Stimulated activated CD8-positive, alpha-beta memory T cell treated with anti-CD3 and anti-CD28 coated beads, Interleukin-15, amount 100 ng/mL, for 24 hours (primary cell): ENCODE measurements around the gene GABRB3.
"Not testable (repeated sequence)": the region's sequence is repeated elsewhere in the genome, so short reads cannot be mapped to it uniquely, and the experiment has no call there.

ENCODE experiments used
- DNase-seq: peaks from one replicate; pipeline ENCODE4 v3.0.0-alpha.2; 2020; ENCODE audit warnings: low read depth

Gene GABRB3

DNA sequence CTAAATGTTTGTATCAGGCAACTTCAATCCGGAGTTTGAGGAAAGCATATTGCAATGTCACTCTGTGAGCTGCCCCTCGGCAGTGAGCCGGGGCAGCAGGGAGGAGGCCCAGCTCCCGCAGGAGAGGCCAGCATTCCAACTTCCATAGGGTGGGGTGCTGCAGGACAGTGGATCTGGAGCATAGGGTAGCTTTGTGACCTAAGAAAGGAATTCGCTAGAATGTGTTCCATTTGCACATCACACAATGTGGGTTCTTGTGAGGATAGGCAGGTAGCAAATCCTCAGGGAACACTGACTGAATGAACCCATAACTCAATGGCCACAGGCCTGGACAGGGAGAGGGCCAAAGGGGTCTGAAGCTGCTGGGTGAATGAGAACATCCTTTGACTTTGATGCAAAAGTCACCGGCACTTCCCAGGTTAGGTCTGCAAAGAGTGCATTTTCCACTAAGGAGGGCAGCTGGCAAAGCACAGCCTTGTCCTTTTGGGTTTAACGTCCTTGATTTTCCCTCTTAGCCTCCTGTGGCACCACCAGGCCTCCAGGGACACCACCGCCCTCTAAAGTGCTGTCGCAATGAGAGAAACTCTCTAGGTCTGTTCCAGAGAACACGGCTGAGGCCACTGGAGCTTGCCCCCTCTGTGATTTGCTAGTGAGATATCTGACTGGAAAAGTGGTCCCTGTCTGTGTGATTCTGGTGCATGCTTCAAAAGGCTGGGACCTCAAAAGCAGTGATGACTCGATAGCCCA, 36.2 kb downstream of the GABRB3 start:
- DNase-seq: no peak

DNA sequence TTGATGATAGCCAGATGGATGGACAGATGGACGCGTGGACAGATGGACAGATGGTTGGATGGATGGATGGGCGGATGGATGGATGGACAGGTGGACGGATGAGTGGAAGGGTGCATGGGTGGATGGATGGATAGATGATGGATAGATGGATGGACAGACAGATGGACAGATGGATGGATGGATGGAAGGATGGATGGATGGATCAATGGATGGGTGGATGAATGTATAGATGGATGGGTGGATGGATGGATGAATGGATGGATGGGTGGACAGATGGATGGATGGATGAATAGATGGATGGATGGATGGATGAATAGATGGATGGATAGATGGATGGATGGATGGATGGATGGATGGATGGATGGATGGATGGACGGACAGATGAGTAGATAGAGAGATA, 40.9 kb downstream of the GABRB3 start:
- DNase-seq: no peak

DNA sequence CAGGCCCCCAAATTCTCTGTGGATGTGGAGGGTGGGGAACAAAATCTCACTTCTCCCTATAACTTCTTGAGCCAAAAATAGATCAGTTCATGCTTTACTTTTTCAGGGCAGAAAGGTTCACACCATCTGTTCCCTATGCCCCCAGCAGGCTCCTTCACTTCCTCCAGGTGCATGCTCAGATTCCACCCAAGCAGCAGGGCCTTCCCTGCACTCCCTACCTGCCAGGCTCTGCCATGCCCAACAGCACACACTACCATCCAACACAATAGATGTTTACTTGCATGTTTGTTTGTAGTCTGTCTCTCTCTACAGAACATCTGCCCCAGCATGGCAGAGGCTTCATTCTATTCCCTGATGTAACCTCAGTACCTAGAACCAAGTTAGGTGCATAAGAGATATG, 43.3 kb downstream of the GABRB3 start:
- DNase-seq: no peak

DNA sequence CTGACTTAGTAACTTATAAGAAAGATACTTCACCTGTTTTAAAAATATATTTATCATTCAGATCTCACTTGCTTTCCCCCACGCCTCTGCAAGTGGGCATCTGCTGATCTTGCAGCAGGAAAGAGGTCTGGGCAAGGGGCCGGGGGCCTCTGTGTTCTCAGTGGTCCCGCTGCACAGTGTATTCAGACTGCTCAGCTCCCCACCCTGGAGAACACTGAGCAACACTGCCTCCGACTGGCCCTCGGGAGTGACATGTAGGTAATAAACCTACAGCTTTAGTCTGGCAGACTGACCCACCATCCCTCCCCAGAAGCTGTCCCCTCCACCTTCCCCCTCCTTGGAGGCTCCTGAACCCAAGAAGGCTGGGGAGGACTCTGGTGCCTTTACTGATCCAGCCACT, 43.8 kb downstream of the GABRB3 start:
- no peak for DNase-seq

DNA sequence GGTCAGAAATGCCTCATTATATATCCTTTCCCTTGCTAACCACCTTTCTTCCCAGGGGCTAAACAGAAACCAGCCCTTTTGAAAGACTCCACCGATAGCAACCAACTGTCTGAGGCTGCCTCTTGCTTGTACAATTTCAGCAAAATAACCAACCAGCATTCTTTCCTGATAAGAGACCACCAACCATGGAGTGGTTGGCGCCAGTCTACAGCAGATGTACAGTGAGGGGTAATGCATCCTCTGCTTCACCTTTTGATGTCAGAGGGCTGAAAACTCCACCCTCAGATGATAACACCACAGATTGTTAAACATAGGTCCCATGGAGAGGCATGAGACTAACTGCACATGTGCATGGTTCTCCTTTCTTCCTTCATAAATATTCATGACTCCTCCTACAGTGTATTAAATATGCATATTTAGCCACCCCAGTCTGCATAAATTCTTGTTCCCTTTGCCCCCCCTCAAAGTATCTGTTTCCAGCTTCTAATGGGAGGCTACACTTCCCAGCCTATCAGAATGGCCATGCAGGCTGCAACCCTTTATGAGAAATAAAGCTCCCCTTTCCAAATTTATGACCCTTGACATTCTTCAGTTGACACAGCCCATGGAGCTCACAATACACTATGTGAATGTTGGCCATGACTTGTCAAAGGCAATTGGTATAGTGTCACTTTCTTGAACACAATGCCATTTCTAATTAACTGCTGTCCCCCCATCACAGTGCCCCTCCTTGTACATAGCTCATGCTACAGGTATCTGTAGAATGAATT, 48.3 kb downstream of the GABRB3 start:
- DNase-seq: no peak

DNA sequence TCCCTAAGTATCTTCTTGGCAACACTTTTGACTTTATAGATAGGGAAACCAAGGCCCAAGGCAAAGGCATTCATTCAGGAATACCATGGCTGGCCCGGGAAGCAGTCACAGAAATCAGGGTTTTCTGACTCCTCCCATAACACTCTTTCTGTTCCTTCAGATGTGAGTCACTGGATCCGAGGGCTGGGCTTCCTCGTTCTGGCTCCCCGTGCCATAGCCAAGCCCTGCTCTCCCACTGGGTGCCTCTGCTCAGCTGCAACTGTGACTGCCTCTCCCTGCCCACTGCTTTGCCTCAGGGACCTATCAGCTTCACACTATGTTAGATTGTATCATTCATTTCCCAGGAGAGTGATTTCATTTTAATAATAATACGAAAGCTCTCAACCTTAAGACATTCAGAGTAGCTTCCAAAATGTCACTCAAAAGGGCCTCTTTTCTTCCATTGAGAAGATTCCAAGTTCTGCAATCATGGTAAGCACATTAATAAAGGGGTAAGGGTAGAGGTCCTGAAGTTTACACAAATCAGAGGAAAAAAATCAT, 50.2 kb downstream of the GABRB3 start:
- no peak for DNase-seq

DNA sequence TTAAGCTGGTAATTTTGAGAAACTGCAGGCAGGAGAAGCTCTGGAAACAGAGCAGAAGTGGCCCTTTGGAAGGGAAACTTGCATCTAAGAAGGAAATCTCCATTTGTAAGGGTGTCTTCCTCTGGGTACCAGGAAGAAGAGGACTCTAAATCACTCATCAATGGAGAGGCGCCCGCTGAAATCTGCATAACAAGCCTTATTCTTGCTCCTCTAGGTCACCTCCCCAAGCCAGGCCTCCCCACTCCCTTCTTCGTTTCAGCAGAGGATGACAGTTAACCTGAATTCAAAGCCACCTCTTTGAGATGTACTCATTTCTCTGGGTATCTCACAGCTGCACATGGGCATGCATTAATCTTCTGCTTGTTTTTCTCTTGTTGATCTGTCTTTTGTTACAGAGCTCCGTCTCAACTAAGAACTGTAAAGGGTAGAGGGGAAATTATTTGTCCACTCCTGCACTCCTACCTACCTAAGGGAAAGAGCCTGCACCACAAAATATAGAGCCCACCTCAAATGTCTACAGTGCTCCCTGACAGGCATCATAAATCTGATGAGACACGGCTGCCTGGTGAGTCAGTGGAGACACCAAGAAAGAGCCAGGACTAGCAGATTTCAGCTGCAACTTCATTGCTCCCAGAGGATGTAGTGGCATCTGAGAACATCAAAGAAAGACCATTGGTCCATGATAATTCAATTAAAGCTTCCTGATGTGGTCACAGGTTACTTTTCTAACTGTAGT, 51.5 kb downstream of the GABRB3 start:
- DNase-seq: no peak

DNA sequence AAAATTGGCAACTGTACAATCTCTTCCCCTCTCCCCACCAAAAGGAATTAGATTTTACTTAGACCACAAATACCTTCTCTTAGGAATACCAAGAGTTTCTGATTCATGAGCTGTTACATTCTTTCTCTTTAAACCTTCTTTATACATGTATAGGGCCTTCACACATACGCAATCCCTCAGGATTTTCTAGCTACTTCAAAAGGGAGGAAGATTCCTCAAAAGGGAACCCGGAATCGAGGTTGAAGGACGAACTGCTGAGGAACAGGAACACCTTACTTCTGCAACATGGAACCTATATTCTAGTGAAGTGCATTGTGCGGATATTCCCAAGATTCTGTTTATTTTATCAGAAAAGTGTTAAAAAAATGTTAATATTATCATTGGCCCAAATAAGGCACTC, 52.3 kb downstream of the GABRB3 start:
- no peak for DNase-seq

DNA sequence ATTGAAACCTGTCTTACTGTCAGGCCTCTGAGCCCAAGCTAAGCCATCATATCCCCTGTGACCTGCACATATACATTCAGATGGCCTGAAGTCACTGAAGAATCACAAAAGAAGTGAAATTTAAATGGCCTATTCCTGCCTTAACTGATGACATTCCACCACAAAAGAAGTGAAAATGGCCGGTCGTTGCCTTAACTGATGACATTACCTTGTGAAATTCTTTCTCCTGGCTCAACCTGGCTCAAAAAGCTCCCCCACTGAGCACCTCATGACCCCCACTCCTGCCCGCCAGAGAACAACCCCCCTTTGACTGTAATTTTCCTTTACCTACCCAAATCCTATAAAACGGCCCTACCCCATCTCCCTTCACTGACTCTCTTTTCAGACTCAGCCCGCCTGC, 53.0 kb downstream of the GABRB3 start:
- DNase-seq: not testable (repeated sequence)

DNA sequence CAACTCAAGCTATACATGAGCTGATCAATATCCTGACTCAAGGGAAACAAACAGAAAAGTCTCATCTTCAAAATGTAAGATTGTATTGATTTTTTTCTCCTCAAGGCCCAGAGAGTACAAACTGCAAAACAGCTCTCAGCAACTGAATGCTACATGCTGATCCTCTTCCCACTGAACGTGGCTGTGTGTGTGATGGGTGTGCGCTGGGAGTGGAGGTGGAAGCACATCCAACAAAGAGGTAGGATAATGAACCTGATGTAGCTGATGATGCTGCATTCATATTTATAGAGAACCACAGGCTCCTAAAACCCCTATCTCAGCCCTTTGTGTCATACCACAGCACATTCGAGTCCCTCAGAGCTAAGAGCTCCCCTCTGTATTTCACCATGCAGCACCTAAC, 56.8 kb downstream of the GABRB3 start:
- no peak for DNase-seq

DNA sequence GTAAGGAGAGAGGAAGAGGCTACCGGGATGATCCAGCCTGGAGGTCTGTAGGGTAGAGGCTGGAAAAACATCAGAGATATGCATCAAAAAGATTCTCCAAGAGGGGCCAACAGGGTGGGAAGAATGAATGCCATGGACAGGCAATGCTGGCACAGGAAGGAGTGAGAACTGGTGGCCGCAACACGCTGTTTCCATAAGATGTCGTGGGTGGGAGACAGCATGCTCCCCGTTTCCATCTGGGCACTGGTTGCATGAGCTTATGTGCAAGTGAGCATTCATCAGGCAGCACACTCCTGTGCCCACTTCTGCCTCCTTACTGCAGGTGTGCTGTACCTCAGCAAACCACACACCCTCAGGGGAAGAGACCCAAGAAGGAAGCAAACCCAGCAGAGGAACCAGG, 59.4 kb downstream of the GABRB3 start:
- no peak for DNase-seq

DNA sequence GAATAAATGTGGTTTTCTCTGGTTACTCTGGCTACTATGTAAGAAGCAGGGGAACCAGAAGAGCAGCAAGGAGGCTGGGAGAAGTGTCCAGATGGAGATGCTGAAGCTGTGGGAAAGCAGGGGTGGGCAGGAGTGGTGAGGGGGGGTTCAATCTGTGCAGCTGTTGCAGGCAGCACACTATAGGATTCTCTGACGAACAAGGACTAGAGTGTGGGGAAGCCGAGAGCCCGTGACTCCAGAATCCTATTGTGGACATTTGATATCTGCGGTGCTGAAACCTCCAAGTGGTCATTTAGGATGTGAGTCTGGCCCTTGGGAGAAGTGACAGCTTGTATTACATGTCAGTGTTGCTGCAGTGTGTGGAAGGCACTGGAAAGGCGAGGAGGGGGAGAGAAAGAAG, 60.5 kb downstream of the GABRB3 start:
- DNase-seq: no peak

DNA sequence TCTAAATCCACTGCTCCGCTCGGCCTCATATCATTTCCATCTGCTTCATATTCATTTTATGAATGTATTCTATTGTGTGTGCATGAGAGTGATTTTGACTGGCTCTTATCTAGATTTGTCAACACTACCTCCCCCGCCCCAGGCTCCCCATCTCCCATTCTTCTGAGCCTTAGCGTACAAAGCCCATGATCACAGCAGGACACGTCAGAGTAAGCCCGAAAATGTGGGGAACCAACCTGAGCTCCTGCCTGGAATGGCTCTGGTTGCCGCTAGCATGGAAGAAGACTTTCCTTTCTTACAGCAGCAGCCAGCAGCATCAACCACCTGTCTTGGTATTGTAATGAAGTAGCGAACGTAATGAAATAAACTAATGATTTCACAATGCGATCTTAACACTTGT, 61.4 kb downstream of the GABRB3 start:
- no peak for DNase-seq

DNA sequence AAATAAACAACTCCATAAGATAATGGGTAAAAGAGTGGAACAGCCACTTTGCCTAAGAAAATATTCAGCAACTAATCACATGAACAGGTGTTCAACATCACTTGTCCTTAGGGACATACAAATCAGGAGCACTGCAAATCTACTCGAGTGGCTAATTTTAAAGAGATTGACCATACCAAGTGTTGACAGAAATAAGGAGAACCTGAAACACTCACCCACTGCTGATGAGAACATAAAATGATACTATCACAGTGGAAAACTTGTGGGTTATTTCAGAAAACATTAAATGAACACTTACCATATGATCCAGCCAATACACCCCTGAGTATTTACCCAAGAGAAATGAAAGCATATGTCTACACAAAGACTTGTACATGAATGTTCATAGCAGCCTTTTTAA, 70.5 kb downstream of the GABRB3 start:
- no peak for DNase-seq

DNA sequence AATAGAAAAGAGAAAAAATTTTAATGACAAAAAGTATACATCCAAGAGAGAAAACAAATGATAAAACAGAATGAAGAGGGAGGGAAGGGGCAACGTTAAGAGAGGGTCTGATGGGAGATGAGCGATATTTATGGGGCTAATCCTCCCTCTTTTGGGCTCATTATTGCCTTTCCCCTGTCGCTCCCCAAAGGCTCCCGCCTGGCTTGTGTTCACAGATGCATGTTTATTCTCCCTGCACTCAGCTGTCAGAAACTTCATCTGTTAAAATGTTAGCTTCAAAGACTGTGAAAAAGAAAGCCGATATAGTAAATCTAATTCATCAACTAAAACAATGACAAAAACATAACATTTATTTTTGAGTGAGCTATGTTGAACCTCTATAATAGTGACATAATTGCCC, 74.3 kb downstream of the GABRB3 start:
- no peak for DNase-seq

DNA sequence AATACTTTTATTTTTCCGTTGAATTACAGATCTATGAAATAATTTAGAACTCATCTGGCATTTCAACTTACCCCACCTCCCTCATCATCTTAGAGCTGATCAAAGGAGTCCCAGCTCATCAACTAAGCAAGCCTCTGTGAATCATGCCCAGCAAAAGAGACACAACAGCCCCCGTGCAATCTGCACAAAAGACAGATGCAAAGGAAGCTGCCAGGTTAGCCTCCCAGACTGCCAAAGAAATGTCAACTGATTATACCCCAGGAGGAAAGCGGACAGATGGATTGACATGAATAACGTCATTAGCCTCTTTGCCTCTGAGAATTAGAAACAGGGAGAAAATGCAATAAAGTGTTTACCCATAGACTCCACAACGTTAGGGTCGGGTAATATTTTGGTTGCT, 75.0 kb downstream of the GABRB3 start:
- no peak for DNase-seq

DNA sequence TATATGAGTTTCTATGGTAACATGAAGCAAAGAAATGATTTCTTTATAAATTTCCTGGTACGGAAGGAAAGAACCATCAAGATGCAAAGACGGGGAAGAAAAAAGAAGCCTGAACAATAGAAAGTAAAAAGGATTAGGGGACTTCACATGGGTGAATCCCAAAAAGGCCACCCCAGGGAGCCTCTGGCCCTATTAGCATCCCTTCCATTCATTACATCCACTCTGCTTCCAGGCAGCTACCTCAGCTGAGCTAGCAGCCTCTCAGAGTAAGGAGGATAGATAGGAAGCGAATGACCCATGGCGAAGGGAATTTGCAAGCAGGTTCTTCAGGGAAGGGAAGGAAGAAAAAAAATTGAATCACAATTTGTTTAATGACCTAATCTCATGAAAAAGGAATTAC, 81.6 kb downstream of the GABRB3 start:
- DNase-seq: no peak

DNA sequence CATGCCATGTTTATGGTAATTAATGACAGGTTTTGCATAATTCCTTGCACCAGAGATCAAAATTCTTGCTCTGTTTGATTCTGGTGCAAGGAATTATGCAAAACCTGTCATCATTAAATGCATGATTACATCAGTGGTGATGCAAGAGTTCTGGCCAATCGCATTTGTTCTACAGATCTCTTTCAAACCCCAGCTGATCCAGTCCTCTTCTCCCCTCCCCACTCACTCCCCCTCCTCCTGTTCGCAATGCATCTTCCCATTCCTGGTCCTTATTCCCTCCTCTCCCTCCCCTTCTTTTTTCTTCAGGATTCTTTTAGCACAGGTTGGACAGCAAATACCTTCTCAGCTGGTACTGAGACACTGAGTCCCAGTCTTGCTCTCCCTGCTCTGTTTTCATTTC, 82.1 kb downstream of the GABRB3 start:
- DNase-seq: no peak

DNA sequence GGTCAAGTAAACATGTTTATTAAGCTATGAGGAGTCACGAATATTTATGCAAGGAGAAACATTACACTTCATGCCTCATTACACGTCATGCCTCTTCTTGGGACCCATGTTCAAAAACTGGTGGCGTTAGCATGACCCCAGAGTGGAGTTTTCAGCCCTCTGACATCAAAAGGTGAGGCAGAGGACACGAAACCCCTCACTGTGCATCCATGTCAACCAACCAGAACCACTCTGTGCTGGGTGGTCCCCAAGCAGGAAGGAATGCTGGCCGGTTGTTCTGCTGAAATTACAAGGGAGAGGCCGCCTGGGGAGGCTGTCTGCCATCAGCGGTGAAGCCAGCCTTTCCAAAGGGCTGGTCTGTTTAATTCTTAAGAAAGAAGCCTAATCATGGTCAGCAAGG, 83.4 kb downstream of the GABRB3 start:
- no peak for DNase-seq

DNA sequence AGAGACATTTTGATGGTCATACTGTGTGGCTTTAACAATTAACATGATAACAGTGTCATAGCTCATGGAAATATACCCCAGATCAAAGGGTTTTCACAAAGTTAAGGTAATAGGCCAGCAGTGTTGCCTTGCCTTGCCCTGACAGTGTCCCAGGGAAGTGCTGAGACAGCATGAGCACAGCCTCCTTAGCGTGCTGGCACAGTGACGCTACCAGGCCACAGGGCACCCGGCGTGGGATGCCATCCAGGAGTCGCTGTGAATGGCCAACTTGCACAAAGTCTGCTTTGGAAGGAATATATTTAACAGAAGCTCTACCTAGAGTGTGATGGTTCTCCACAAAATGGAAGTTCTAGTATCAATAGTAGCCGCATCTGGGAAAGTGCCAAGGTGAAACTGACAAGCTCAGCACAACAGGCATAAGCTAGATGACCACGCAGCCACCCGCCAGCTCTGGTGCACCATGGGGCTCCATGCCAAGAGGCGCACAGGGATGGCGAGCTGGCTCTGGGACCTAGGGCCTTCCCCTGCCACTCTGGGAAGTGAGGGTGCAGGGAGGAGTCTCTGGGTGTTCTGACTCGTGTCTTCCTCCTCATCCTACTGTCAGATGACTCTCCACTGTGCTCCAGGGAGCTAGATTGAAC, 86.2 kb downstream of the GABRB3 start:
- no peak for DNase-seq

DNA sequence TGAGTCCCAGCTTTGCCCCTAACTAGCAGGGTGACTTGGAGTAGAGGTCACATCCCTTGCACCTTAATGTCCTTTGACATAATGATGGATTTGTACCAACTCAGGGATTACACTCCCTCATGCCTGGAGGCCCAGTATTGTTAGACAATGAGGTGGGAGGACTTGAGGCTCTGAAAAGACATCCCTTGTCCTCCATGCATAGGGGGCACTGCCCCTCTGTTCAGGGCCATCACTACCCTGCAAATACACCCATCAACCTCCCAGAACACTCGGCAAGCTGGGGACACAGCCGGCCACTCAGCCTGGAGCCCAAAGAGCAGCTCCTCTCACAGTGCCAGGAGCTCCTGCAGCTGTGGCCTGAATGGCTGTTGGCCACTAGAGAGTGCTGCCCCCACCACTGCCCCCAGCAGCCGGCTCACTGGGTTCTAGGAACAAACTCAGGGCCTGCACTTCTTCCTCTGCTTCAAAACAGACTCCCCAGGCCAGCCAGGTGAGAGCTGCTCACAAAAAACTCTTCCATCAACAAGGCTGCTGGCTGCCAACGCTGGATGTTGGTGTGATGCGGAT, 90.2 kb downstream of the GABRB3 start:
- no peak for DNase-seq

DNA sequence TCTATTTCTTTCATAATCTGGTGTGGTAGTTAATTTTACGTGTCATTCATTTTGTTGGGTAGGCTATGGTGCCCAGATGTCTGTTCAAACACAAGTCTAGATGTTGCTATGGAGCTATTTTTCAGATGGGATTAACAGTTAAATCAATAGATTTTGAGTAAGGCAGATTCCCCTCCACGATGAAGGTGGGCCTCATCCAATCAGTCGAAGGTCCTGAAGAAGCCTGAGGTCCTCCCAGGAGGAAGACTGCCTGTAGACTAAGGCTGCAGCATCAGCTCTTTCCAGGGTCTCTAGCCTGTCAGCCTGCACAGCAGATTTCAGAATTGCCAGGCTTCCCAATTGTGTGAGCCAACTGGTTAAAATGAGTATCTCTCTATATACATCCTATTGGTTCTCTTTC, 92.9 kb downstream of the GABRB3 start:
- no peak for DNase-seq
